ENCODE data around the gene LUM.

LUM gene

DNA sequence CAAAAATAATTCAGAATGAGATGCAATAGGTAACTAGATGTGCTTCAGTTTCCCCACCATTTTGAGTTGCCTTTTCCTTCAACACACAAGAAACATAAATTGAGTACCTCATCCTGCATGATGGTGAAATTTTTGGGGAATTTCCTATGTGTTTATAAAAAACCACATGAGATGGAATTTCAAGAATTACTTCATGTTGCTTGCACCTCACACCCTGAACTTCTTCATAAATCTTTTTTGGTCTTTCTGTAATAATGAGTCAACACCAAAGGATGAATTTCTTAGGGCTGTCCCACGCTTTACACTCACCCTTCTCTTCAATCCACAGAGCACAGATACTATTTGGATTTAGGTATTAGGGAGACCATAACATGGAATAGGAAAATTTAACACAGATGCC lies 22.6 kb upstream of the LUM start:
- Histone ChIP-seq H2AK5ac (ENCODE audit: low read length) (no peak overlapping the region), H3K23ac (ENCODE audit: low read length) (no peak overlapping the region), H3K27me3 (ENCODE audit: insufficient read depth, low read length, poor library complexity) (no peaks in the 10 kb centered on the region), H3K79me2 (ENCODE audit: control insufficient read depth, insufficient read depth, low read length) (no peaks in the 10 kb centered on the region), H3K36me3 (ENCODE audit: control insufficient read depth, insufficient read depth, low read length) (no peaks in the 10 kb centered on the region), H4K5ac (ENCODE audit: low read length) (no peak overlapping the region), H3K4me1 (ENCODE audit: control insufficient read depth, low read depth, low read length) (peaks cover 1% of the 10 kb centered on the region), H3K4me2 (ENCODE audit: low read length) (no peak overlapping the region), H3K79me1 (ENCODE audit: low read length) (no peaks in the 10 kb centered on the region), H4K8ac (ENCODE audit: low read depth, low read length) (no peak overlapping the region), H3K27ac (ENCODE audit: low read depth, low read length) (no peak overlapping the region), H3K56ac (ENCODE audit: low read length) (no peak overlapping the region), H2BK120ac (ENCODE audit: low read depth, low read length) (no peak overlapping the region), H3K18ac (ENCODE audit: low read length) (no peak overlapping the region), H3K9ac (ENCODE audit: low read length) (no peak overlapping the region), H3K4ac (ENCODE audit: low read depth, low read length) (no peak overlapping the region), H2BK5ac (ENCODE audit: low read length) (no peak overlapping the region), H2BK15ac (replicated peaks; ENCODE audit: low read depth) (no peak overlapping the region), H3K4me3 (ENCODE audit: low read length) (no peak overlapping the region)
- WGBS (ENCODE audit: extremely low coverage, insufficient coverage, low lambda C conversion rate), result no CpG with 5 or more reads among the region's 1 CpG
- no peak for DNase-seq

- Histone ChIP-seq H3K27me3 (ENCODE audit: insufficient read depth, low read length, poor library complexity) (no peaks in the 10 kb centered on the region), H3K4ac (ENCODE audit: low read depth, low read length) (no peak overlapping the region), H3K79me1 (ENCODE audit: low read length) (no peaks in the 10 kb centered on the region), H3K79me2 (ENCODE audit: control insufficient read depth, insufficient read depth, low read length) (no peaks in the 10 kb centered on the region), H3K4me1 (ENCODE audit: control insufficient read depth, low read depth, low read length) (no peaks in the 10 kb centered on the region), H3K4me2 (ENCODE audit: low read length) (no peak overlapping the region), H3K4me3 (ENCODE audit: low read length) (no peak overlapping the region), H3K18ac (ENCODE audit: low read length) (no peak overlapping the region), H2AK5ac (ENCODE audit: low read length) (no peak overlapping the region), H4K5ac (ENCODE audit: low read length) (no peak overlapping the region), H2BK120ac (ENCODE audit: low read depth, low read length) (no peak overlapping the region), H4K8ac (ENCODE audit: low read depth, low read length) (no peak overlapping the region), H3K56ac (ENCODE audit: low read length) (no peak overlapping the region), H3K23ac (ENCODE audit: low read length) (no peak overlapping the region), H3K36me3 (ENCODE audit: control insufficient read depth, insufficient read depth, low read length) (no peaks in the 10 kb centered on the region), H2BK5ac (ENCODE audit: low read length) (no peak overlapping the region), H3K27ac (ENCODE audit: low read depth, low read length) (no peak overlapping the region), H2BK15ac (replicated peaks; ENCODE audit: low read depth) (no peak overlapping the region), H3K9ac (ENCODE audit: low read length) (no peak overlapping the region)
- no peak for DNase-seq
- WGBS (ENCODE audit: extremely low coverage, insufficient coverage, low lambda C conversion rate), result no CpG with 5 or more reads among the region's 2 CpGs
Observed at GRCh38 chr12:91129662-91130362, 18.5 kb upstream of the LUM start.

DNA sequence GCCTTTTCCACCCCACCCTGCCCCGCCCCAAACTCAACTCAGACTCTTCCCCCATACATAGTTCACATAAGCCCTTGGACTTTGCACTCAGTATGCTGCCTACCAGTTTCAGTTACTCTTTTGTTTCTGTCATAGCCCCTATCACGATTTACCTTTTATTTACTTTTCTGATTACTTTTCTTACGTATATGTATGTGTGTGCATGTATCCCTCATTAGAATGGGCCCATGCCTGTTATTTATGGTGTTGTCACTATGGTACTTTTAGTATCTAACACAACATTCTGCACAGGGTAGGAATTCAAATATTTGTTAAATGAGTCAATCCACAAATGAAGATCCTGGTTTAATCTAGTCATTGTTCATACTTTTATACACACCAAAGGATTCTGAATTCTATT lies 16.5 kb upstream of the LUM start:
- Histone ChIP-seq H4K5ac (ENCODE audit: low read length) (no peak overlapping the region), H4K8ac (ENCODE audit: low read depth, low read length) (no peak overlapping the region), H3K4me3 (ENCODE audit: low read length) (no peak overlapping the region), H2BK5ac (ENCODE audit: low read length) (no peak overlapping the region), H2BK120ac (ENCODE audit: low read depth, low read length) (no peak overlapping the region), H3K9ac (ENCODE audit: low read length) (no peak overlapping the region), H2BK15ac (replicated peaks; ENCODE audit: low read depth) (no peak overlapping the region), H3K4me2 (ENCODE audit: low read length) (no peak overlapping the region), H3K79me2 (ENCODE audit: control insufficient read depth, insufficient read depth, low read length) (no peaks in the 10 kb centered on the region), H3K18ac (ENCODE audit: low read length) (no peak overlapping the region), H3K27ac (ENCODE audit: low read depth, low read length) (no peak overlapping the region), H3K56ac (ENCODE audit: low read length) (no peak overlapping the region), H3K79me1 (ENCODE audit: low read length) (no peaks in the 10 kb centered on the region), H3K4me1 (ENCODE audit: control insufficient read depth, low read depth, low read length) (no peaks in the 10 kb centered on the region), H3K27me3 (ENCODE audit: insufficient read depth, low read length, poor library complexity) (no peaks in the 10 kb centered on the region), H3K36me3 (ENCODE audit: control insufficient read depth, insufficient read depth, low read length) (no peaks in the 10 kb centered on the region), H2AK5ac (ENCODE audit: low read length) (no peak overlapping the region), H3K23ac (ENCODE audit: low read length) (no peak overlapping the region), H3K4ac (ENCODE audit: low read depth, low read length) (no peak overlapping the region)
- no CpG with 5 or more reads among the region's 3 CpGs for WGBS (ENCODE audit: extremely low coverage, insufficient coverage, low lambda C conversion rate)
- no peak for DNase-seq

DNA sequence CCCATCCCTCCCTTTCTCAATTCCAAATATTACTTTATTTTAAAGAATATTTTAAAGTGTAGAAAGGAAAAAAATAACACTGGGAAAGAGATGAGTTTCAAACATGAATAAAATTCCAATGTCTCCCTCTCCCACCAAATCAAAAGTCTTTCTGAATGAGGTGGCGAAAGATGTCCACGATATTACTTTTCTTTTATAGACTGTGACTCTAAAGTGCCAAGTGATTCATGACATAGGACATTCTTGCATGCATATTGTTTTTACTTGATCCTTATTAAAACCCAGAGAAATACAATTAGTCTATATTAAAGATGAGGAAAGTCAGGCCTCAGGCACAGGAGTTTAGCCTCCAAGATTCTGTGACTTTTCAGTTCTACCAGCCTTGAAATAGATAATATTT lies 16.0 kb upstream of the LUM start:
- H3K4ac ChIP-seq (ENCODE audit: low read depth, low read length), result no peak overlapping the region
- H3K56ac ChIP-seq (ENCODE audit: low read length), result no peak overlapping the region
- no peaks in the 10 kb centered on the region for H3K79me1 ChIP-seq (ENCODE audit: low read length)
- no peaks in the 10 kb centered on the region for H3K27me3 ChIP-seq (ENCODE audit: insufficient read depth, low read length, poor library complexity)
- H3K18ac ChIP-seq (ENCODE audit: low read length), result no peak overlapping the region
- no peak overlapping the region for H3K9ac ChIP-seq (ENCODE audit: low read length)
- H3K4me1 ChIP-seq (ENCODE audit: control insufficient read depth, low read depth, low read length), result no peaks in the 10 kb centered on the region
- no peak overlapping the region for H4K5ac ChIP-seq (ENCODE audit: low read length)
- H3K27ac ChIP-seq (ENCODE audit: low read depth, low read length), result no peak overlapping the region
- no peak overlapping the region for H3K4me2 ChIP-seq (ENCODE audit: low read length)
- no peak overlapping the region for H2BK5ac ChIP-seq (ENCODE audit: low read length)
- no peak overlapping the region for H4K8ac ChIP-seq (ENCODE audit: low read depth, low read length)
- no peak overlapping the region for H3K23ac ChIP-seq (ENCODE audit: low read length)
- no peak overlapping the region for H2BK15ac ChIP-seq (replicated peaks; ENCODE audit: low read depth)
- no peak for DNase-seq
- no peak overlapping the region for H2BK120ac ChIP-seq (ENCODE audit: low read depth, low read length)
- H3K36me3 ChIP-seq (ENCODE audit: control insufficient read depth, insufficient read depth, low read length), result no peaks in the 10 kb centered on the region
- H2AK5ac ChIP-seq (ENCODE audit: low read length), result no peak overlapping the region
- no CpG with 5 or more reads among the region's 2 CpGs for WGBS (ENCODE audit: extremely low coverage, insufficient coverage, low lambda C conversion rate)
- no peak overlapping the region for H3K4me3 ChIP-seq (ENCODE audit: low read length)
- H3K79me2 ChIP-seq (ENCODE audit: control insufficient read depth, insufficient read depth, low read length), result no peaks in the 10 kb centered on the region

GRCh38 chr12:91126516-91126915 lies 15.2 kb upstream of the LUM start:
- Histone ChIP-seq H3K27ac (ENCODE audit: low read depth, low read length) (no peak overlapping the region), H3K79me1 (ENCODE audit: low read length) (no peaks in the 10 kb centered on the region), H2AK5ac (ENCODE audit: low read length) (no peak overlapping the region), H2BK15ac (replicated peaks; ENCODE audit: low read depth) (no peak overlapping the region), H3K4ac (ENCODE audit: low read depth, low read length) (no peak overlapping the region), H3K4me1 (ENCODE audit: control insufficient read depth, low read depth, low read length) (no peaks in the 10 kb centered on the region), H3K9ac (ENCODE audit: low read length) (no peak overlapping the region), H3K4me2 (ENCODE audit: low read length) (no peak overlapping the region), H3K56ac (ENCODE audit: low read length) (no peak overlapping the region), H3K79me2 (ENCODE audit: control insufficient read depth, insufficient read depth, low read length) (no peaks in the 10 kb centered on the region), H4K5ac (ENCODE audit: low read length) (no peak overlapping the region), H3K18ac (ENCODE audit: low read length) (no peak overlapping the region), H3K36me3 (ENCODE audit: control insufficient read depth, insufficient read depth, low read length) (no peaks in the 10 kb centered on the region), H3K23ac (ENCODE audit: low read length) (no peak overlapping the region), H2BK120ac (ENCODE audit: low read depth, low read length) (no peak overlapping the region), H3K4me3 (ENCODE audit: low read length) (no peak overlapping the region), H4K8ac (ENCODE audit: low read depth, low read length) (no peak overlapping the region), H3K27me3 (ENCODE audit: insufficient read depth, low read length, poor library complexity) (no peaks in the 10 kb centered on the region), H2BK5ac (ENCODE audit: low read length) (no peak overlapping the region)
- DNase-seq, result no peak
- no CpG with 5 or more reads among the region's 1 CpG for WGBS (ENCODE audit: extremely low coverage, insufficient coverage, low lambda C conversion rate)

Data from mesendoderm (in vitro differentiated cells).